Thoracic aorta (tissue), 2 donors: ENCODE measurements around the gene GRAMD4. TPM values are rescaled to one million over a fixed set of nuclear protein-coding genes. Genes with fewer than 3 reads are reported as not detected.

ENCODE experiments used
- ATAC-seq: fragments of 150-250 bp; one replicate; pipeline ENCODE4 v1.8.0; 2017; ENCODE audit warnings: low read depth; ENCODE audit not compliant: insufficient number of reproducible peaks, low FRiP score
- DNase-seq: peaks from one replicate; pipeline ENCODE4 v3.0.0-alpha.2; 2020; ENCODE audit warnings: low spot score
- H3K27ac ChIP-seq, 2 donors: fragments of 200-600 bp; sonication (generic); 1 replicate in 1 of 2; 2 replicates in 1 of 2; pipeline ENCODE4 v1.5.1; 2016; ENCODE audit warnings: mild to moderate bottlenecking in 2 of 2, moderate library complexity in 2 of 2
- H3K27me3 ChIP-seq: fragments of 200-600 bp; sonication (generic); replicated peaks from 2 replicates; pipeline ENCODE4 v1.6.0; 2016; ENCODE audit warnings: mild to moderate bottlenecking; ENCODE audit not compliant: insufficient read depth
- H3K36me3 ChIP-seq: fragments of 200-600 bp; sonication (generic); one replicate; pipeline ENCODE4 v1.5.1; 2016
- H3K4me1 ChIP-seq, 2 donors: fragments of 200-600 bp; sonication (generic); 1 replicate in 1 of 2; 2 replicates in 1 of 2; pipeline versions ENCODE4 v1.5.1 to v1.6.0; 2016; ENCODE audit warnings: low read depth in 2 of 2, mild to moderate bottlenecking in 1 of 2; ENCODE audit not compliant: control insufficient read depth in 1 of 2
- H3K4me3 ChIP-seq: fragments of 200-600 bp; sonication (generic); 2 replicates; pipeline ENCODE4 v1.5.1; 2016; ENCODE audit warnings: mild to moderate bottlenecking
- H3K9me3 ChIP-seq: fragments of 200-600 bp; sonication (generic); 2 replicates; pipeline ENCODE4 v1.5.1; 2016
- CTCF ChIP-seq: fragments of 200-600 bp; sonication (generic); IDR thresholded peaks from one replicate; pipeline ENCODE4 v1.5.1; 2019; ENCODE audit warnings: antibody characterized with exemption
- total RNA-seq, 2 donors: library from RNA; depleted of rRNA; stranded (reverse); fragments of >200 nt; gene quantifications; one replicate each; pipeline versions ENCODE4 v1.1.0 to v1.2.3, GENCODE V29; 2016

GRAMD4 gene
- total RNA-seq, 2 donors from 2014 or later: 16.2 to 56.5 TPM

- Histone ChIP-seq H3K36me3 (no peaks in the 10 kb centered on the region), H3K27ac (no peak overlapping the region), H3K4me3 (no peak overlapping the region), H3K9me3 (no peaks in the 10 kb centered on the region), H3K27me3 (no peaks in the 10 kb centered on the region), H3K4me1 (peaks cover 0 to 6% of the 10 kb centered on the region in 2 donors)
- no peak for DNase-seq
- TF ChIP-seq CTCF: no peak
- no peak for ATAC-seq
Measured at GRCh38 chr22:46609175-46609690, 11.0 kb upstream of the GRAMD4 start.

- Histone ChIP-seq H3K36me3 (no peaks in the 10 kb centered on the region), H3K27me3 (no peaks in the 10 kb centered on the region), H3K9me3 (no peaks in the 10 kb centered on the region), H3K4me1 (peaks cover 0 to 6% of the 10 kb centered on the region in 2 donors), H3K4me3 (no peak overlapping the region), H3K27ac (no peak overlapping the region)
- no peak for TF ChIP-seq CTCF
- DNase-seq: no peak
- no peak for ATAC-seq
Measured at GRCh38 chr22:46609724-46610201, 10.4 kb upstream of the GRAMD4 start.

- no peaks in the 10 kb centered on the region for H3K36me3 ChIP-seq
- no peak overlapping the region for H3K4me3 ChIP-seq
- H3K9me3 ChIP-seq: no peaks in the 10 kb centered on the region
- H3K27ac ChIP-seq: no peak overlapping the region
- no peak for TF ChIP-seq CTCF
- no peaks in the 10 kb centered on the region for H3K27me3 ChIP-seq
- no peak for DNase-seq
- ATAC-seq: no peak
- H3K4me1 ChIP-seq: peaks cover 0 to 6% of the 10 kb centered on the region in 2 donors
Measured at GRCh38 chr22:46610356-46610755, 9.8 kb upstream of the GRAMD4 start.

- Histone ChIP-seq H3K27ac (no peak overlapping the region), H3K9me3 (no peaks in the 10 kb centered on the region), H3K4me1 (peaks cover 0 to 6% of the 10 kb centered on the region in 2 donors), H3K27me3 (no peaks in the 10 kb centered on the region), H3K36me3 (no peaks in the 10 kb centered on the region), H3K4me3 (no peak overlapping the region)
- no peak for DNase-seq
- ATAC-seq: no peak
- no peak for TF ChIP-seq CTCF
Measured at GRCh38 chr22:46611189-46611588, 9.0 kb upstream of the GRAMD4 start.

GRCh38 chr22:46612341-46612903 lies 7.8 kb upstream of the GRAMD4 start:
- Histone ChIP-seq H3K4me1 (peaks cover 0 to 6% of the 10 kb centered on the region in 2 donors), H3K36me3 (no peaks in the 10 kb centered on the region), H3K9me3 (no peaks in the 10 kb centered on the region), H3K4me3 (no peak overlapping the region), H3K27ac (no peak overlapping the region), H3K27me3 (no peaks in the 10 kb centered on the region)
- no peak for DNase-seq
- ATAC-seq: no peak
- TF ChIP-seq CTCF: no peak
